Ishikawa (cell line): ENCODE data around the gene TGFBR3.

Experiments used
- EP300 ChIP-seq: IDR thresholded peaks from 2 replicates; pipeline ENCODE4 v1.6.1; 2012; ENCODE audit warnings: borderline replicate concordance
- MAX ChIP-seq: IDR thresholded peaks from 2 replicates; pipeline ENCODE4 v1.6.1; 2012
- TAF1 ChIP-seq: IDR thresholded peaks from 2 replicates; pipeline ENCODE4 v1.6.1; 2012; ENCODE audit warnings: low read depth, mild to moderate bottlenecking
- TCF12 ChIP-seq: IDR thresholded peaks from 2 replicates; pipeline ENCODE4 v1.6.1; 2012; ENCODE audit warnings: low read depth
- TEAD4 ChIP-seq: IDR thresholded peaks from 2 replicates; pipeline ENCODE4 v1.6.1; 2012
- YY1 ChIP-seq: IDR thresholded peaks from 2 replicates; pipeline ENCODE4 v1.6.1; 2012; ENCODE audit warnings: low read depth

- TF ChIP-seq TAF1, result no peak
- no peak for TF ChIP-seq YY1
- no peak for TF ChIP-seq EP300
- no peak for TF ChIP-seq TEAD4
- no peak for TF ChIP-seq MAX
- TF ChIP-seq TCF12, result no peak
Measured at GRCh38 chr1:91879733-91880132, 6.2 kb downstream of the TGFBR3 start.
